Measurements from ENCODE around the gene MMS22L. TPM values are rescaled to one million over a fixed set of nuclear protein-coding genes. Genes with fewer than 3 reads are reported as not detected.

Gene MMS22L
- total RNA-seq, 1 experiment from 2014 or later, result 19.3 TPM

- no peaks in the 10 kb centered on the region for H3K9me3 ChIP-seq (ENCODE audit: low read length)
- DNase-seq, result peak; percentile 6
- no peaks in the 10 kb centered on the region for H3F3A ChIP-seq (ENCODE audit: low read length, unreplicated experiment)
- H3K9me2 ChIP-seq (replicated peaks; ENCODE audit: low read length), result no peaks in the 10 kb centered on the region
- CTCF ChIA-PET, result no interaction called here
- H4K20me1 ChIP-seq (ENCODE audit: low read length), result no peaks in the 10 kb centered on the region
- no peak overlapping the region for H2AFZ ChIP-seq (ENCODE audit: low read length)
- no peak overlapping the region for H3K9ac ChIP-seq (ENCODE audit: low read length)
- H3K27ac ChIP-seq (ENCODE audit: low read length), result no peak overlapping the region
- no peak for ATAC-seq
- TF ChIP-seq EZH2phosphoT487 (IDR thresholded peaks at IDR 0.05; ENCODE audit: borderline replicate concordance, low read length) (no peak), EZH2 (IDR thresholded peaks at IDR 0.05; ENCODE audit: low read length, unreplicated experiment) (no peak)
- TF ChIP-seq, protein P1, sequence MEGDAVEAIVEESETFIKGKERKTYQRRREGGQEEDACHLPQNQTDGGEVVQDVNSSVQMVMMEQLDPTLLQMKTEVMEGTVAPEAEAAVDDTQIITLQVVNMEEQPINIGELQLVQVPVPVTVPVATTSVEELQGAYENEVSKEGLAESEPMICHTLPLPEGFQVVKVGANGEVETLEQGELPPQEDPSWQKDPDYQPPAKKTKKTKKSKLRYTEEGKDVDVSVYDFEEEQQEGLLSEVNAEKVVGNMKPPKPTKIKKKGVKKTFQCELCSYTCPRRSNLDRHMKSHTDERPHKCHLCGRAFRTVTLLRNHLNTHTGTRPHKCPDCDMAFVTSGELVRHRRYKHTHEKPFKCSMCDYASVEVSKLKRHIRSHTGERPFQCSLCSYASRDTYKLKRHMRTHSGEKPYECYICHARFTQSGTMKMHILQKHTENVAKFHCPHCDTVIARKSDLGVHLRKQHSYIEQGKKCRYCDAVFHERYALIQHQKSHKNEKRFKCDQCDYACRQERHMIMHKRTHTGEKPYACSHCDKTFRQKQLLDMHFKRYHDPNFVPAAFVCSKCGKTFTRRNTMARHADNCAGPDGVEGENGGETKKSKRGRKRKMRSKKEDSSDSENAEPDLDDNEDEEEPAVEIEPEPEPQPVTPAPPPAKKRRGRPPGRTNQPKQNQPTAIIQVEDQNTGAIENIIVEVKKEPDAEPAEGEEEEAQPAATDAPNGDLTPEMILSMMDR (conservative IDR thresholded peaks at IDR 0.05; ENCODE audit: low read depth, low read length), result no peak
- POLR2A ChIA-PET (ENCODE audit: unreplicated experiment), result no interaction called here
- no peaks in the 10 kb centered on the region for H3K27me3 ChIP-seq (ENCODE audit: low read length)
- H3K4me3 ChIP-seq (ENCODE audit: low read length), result no peak overlapping the region
- no peak overlapping the region for H3K4me2 ChIP-seq (ENCODE audit: low read length)
- BruUV-seq (replicated peaks), result no TSS peak
- H3K36me3 ChIP-seq (ENCODE audit: low read depth, low read length), result no peaks in the 10 kb centered on the region
- H3K79me2 ChIP-seq (ENCODE audit: low read length), result no peaks in the 10 kb centered on the region
- H3K4me1 ChIP-seq (ENCODE audit: insufficient read depth, low read length), result no peaks in the 10 kb centered on the region
- intact Hi-C loops (cut with micrococcal nuclease), result no loop called here
These were observed 149.9 kb downstream of the MMS22L start for GRCh38 chr6:97133067-97133466.

GRCh38 chr6:97129106-97129505, 153.9 kb downstream of the MMS22L start:
- ATAC-seq (no peak), DNase-seq (no peak)
- intact Hi-C loops (cut with micrococcal nuclease), result no loop called here
- Histone ChIP-seq H3K9ac (ENCODE audit: low read length) (no peak overlapping the region), H3K36me3 (ENCODE audit: low read depth, low read length) (no peaks in the 10 kb centered on the region), H4K20me1 (ENCODE audit: low read length) (no peaks in the 10 kb centered on the region), H3K79me2 (ENCODE audit: low read length) (no peaks in the 10 kb centered on the region), H3F3A (ENCODE audit: low read length, unreplicated experiment) (no peaks in the 10 kb centered on the region), H3K4me2 (ENCODE audit: low read length) (no peak overlapping the region), H3K4me1 (ENCODE audit: insufficient read depth, low read length) (no peaks in the 10 kb centered on the region), H3K9me2 (replicated peaks; ENCODE audit: low read length) (no peaks in the 10 kb centered on the region), H3K4me3 (ENCODE audit: low read length) (no peak overlapping the region), H2AFZ (ENCODE audit: low read length) (no peak overlapping the region), H3K27me3 (ENCODE audit: low read length) (no peaks in the 10 kb centered on the region), H3K9me3 (ENCODE audit: low read length) (no peaks in the 10 kb centered on the region), H3K27ac (ENCODE audit: low read length) (no peak overlapping the region)
- ChIA-PET CTCF (no interaction called here), POLR2A (ENCODE audit: unreplicated experiment) (no interaction called here)
- TF ChIP-seq EZH2phosphoT487 (IDR thresholded peaks at IDR 0.05; ENCODE audit: borderline replicate concordance, low read length), result no peak
- TF ChIP-seq, protein P1 (conservative IDR thresholded peaks at IDR 0.05; ENCODE audit: low read depth, low read length), result no peak
- TF ChIP-seq EZH2 (IDR thresholded peaks at IDR 0.05; ENCODE audit: low read length, unreplicated experiment), result no peak
- no TSS peak for BruUV-seq (replicated peaks)

DNA sequence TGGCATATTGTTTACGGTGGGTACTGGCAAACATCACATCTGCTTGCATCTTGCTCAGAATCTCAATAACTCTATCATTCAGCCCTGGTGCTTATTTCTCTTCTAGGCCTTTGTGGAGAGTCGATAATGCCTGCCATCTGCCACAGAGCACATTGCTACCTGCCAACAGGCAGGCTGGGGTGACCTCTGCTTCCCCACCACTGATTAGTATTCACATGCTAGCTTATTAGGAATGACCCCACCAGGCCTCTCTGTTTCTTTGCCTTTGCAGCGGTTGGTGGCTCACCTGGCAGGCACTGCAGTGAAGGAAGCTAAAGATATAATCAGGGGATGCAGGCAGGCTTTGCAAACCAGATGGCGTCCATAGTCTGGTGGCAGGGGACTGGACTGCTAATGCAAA, 154.5 kb downstream of the MMS22L start:
- BruUV-seq (replicated peaks), result no TSS peak
- Histone ChIP-seq H3K9me3 (ENCODE audit: low read length) (no peaks in the 10 kb centered on the region), H3K36me3 (ENCODE audit: low read depth, low read length) (no peaks in the 10 kb centered on the region), H3K27me3 (ENCODE audit: low read length) (no peaks in the 10 kb centered on the region), H3F3A (ENCODE audit: low read length, unreplicated experiment) (no peaks in the 10 kb centered on the region), H3K9ac (ENCODE audit: low read length) (no peak overlapping the region), H4K20me1 (ENCODE audit: low read length) (no peaks in the 10 kb centered on the region), H2AFZ (ENCODE audit: low read length) (no peak overlapping the region), H3K4me3 (ENCODE audit: low read length) (no peak overlapping the region), H3K27ac (ENCODE audit: low read length) (no peak overlapping the region), H3K4me1 (ENCODE audit: insufficient read depth, low read length) (no peaks in the 10 kb centered on the region), H3K9me2 (replicated peaks; ENCODE audit: low read length) (no peaks in the 10 kb centered on the region), H3K79me2 (ENCODE audit: low read length) (no peaks in the 10 kb centered on the region), H3K4me2 (ENCODE audit: low read length) (no peak overlapping the region)
- POLR2A ChIA-PET (ENCODE audit: unreplicated experiment), result no interaction called here
- no peak for ATAC-seq
- CTCF ChIA-PET, result no interaction called here
- TF ChIP-seq, protein P1 (conservative IDR thresholded peaks at IDR 0.05; ENCODE audit: low read depth, low read length), result no peak
- no peak for TF ChIP-seq EZH2 (IDR thresholded peaks at IDR 0.05; ENCODE audit: low read length, unreplicated experiment)
- no peak for TF ChIP-seq EZH2phosphoT487 (IDR thresholded peaks at IDR 0.05; ENCODE audit: borderline replicate concordance, low read length)
- DNase-seq, result no peak
- intact Hi-C loops (cut with micrococcal nuclease), result no loop called here
